OCI-LY1 (cell line): ENCODE data around the gene GJC2.

Source experiments
- H2AFZ ChIP-seq: fragments of 200-600 bp; sonication (generic), shearing (Covaris generic); 2 replicates; pipeline ENCODE4 v1.6.0; 2014; ENCODE audit warnings: antibody characterized with exemption, mild to moderate bottlenecking, low read length
- H3F3A ChIP-seq: fragments of 200-600 bp; sonication (generic), shearing (Covaris generic); 2 replicates; pipeline ENCODE4 v1.6.0; 2014; ENCODE audit warnings: mild to moderate bottlenecking, antibody characterized with exemption, low read length, moderate library complexity; ENCODE audit not compliant: insufficient read depth
- H3K27ac ChIP-seq: fragments of 200-600 bp; sonication (generic); 2 replicates; pipeline ENCODE4 v1.5.1; 2014; ENCODE audit warnings: low read length, mixed run types, mild to moderate bottlenecking, low read depth; ENCODE audit not compliant: poor library complexity, severe bottlenecking
- H3K27me3 ChIP-seq: fragments of 200-600 bp; sonication (generic); 2 replicates; pipeline ENCODE4 v1.6.0; 2014; ENCODE audit warnings: antibody characterized with exemption, mild to moderate bottlenecking, low read length, moderate library complexity; ENCODE audit not compliant: insufficient read depth
- H3K36me3 ChIP-seq: fragments of 200-600 bp; sonication (generic); 2 replicates; pipeline ENCODE4 v1.6.1; 2014; ENCODE audit warnings: mild to moderate bottlenecking, antibody characterized with exemption, low read length, moderate library complexity, mixed read lengths; ENCODE audit not compliant: insufficient read depth
- H3K4me1 ChIP-seq: fragments of 200-600 bp; sonication (generic); 2 replicates; pipeline ENCODE4 v1.5.1; 2014; ENCODE audit warnings: mild to moderate bottlenecking, low read length, moderate library complexity; ENCODE audit not compliant: insufficient read depth, severe bottlenecking
- H3K4me2 ChIP-seq: fragments of 200-600 bp; sonication (generic), shearing (Covaris generic); 2 replicates; pipeline ENCODE4 v1.6.1; 2014; ENCODE audit warnings: low read length
- H3K4me3 ChIP-seq: fragments of 200-600 bp; sonication (generic); 2 replicates; pipeline ENCODE4 v1.5.1; 2014; ENCODE audit warnings: low read length, low read depth, mild to moderate bottlenecking, mixed read lengths; ENCODE audit not compliant: poor library complexity, severe bottlenecking
- H3K79me2 ChIP-seq: fragments of 200-600 bp; shearing (Covaris generic); 2 replicates; pipeline ENCODE4 v1.6.1; 2016; ENCODE audit warnings: mixed run types, low read length, mixed read lengths; ENCODE audit not compliant: insufficient read depth
- H3K9ac ChIP-seq: fragments of 200-600 bp; sonication (generic), shearing (Covaris generic); 2 replicates; pipeline ENCODE4 v1.6.1; 2014; ENCODE audit warnings: mild to moderate bottlenecking, low read length, mixed read lengths
- H3K9me2 ChIP-seq: fragments of 200-600 bp; sonication (generic), shearing (Covaris generic); 2 replicates; pipeline ENCODE4 v1.6.1; 2014; ENCODE audit warnings: low read depth, mild to moderate bottlenecking, low read length, mixed read lengths
- H3K9me3 ChIP-seq: fragments of 200-600 bp; shearing (Covaris generic); 2 replicates; pipeline ENCODE4 v1.6.1; 2014; ENCODE audit warnings: low read length, mixed read lengths
- H4K20me1 ChIP-seq: fragments of 200-600 bp; sonication (generic), shearing (Covaris generic); 2 replicates; pipeline ENCODE4 v1.6.0; 2016; ENCODE audit warnings: mild to moderate bottlenecking, low read length; ENCODE audit not compliant: insufficient read depth
- EZH2 ChIP-seq: fragments of 200-600 bp; sonication (generic), shearing (Covaris generic); IDR thresholded peaks from 2 replicates; pipeline ENCODE4 v1.8.0; 2017; ENCODE audit warnings: borderline replicate concordance, mixed run types, mild to moderate bottlenecking, antibody characterized with exemption, low read length, moderate library complexity, mixed read lengths
- TF ChIP-seq, protein P1 (sequence below): fragments of 200-600 bp; sonication (generic), shearing (Covaris generic); IDR thresholded peaks from 2 replicates; pipeline ENCODE4 v1.5.1; 2017; ENCODE audit warnings: mild to moderate bottlenecking, antibody characterized with exemption, low read length, moderate library complexity, mixed read lengths

Gene GJC2

DNA sequence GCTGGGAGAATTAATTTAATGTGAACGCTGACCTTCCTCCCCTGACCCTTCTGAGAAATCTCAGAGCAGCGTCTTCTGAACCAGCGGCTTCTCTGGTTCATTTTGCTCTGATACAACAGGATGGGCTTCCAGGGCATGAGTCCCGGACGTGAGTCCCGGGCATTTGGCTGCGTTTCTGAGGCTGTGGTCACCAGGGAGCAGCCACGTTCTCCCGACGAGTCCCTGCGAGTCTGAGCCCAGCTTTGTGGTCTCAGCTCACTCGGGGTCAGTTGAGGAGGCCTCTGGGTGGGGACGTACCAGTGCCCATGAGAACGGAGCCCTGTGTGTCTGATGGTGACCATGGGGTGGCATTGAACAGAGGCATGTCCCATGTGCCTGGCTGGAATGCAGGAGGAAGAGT lies 40.5 kb downstream of the GJC2 start:
- Histone ChIP-seq H3K9ac (no peak overlapping the region), H2AFZ (no peak overlapping the region)
- TF ChIP-seq, protein P1, sequence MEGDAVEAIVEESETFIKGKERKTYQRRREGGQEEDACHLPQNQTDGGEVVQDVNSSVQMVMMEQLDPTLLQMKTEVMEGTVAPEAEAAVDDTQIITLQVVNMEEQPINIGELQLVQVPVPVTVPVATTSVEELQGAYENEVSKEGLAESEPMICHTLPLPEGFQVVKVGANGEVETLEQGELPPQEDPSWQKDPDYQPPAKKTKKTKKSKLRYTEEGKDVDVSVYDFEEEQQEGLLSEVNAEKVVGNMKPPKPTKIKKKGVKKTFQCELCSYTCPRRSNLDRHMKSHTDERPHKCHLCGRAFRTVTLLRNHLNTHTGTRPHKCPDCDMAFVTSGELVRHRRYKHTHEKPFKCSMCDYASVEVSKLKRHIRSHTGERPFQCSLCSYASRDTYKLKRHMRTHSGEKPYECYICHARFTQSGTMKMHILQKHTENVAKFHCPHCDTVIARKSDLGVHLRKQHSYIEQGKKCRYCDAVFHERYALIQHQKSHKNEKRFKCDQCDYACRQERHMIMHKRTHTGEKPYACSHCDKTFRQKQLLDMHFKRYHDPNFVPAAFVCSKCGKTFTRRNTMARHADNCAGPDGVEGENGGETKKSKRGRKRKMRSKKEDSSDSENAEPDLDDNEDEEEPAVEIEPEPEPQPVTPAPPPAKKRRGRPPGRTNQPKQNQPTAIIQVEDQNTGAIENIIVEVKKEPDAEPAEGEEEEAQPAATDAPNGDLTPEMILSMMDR, result no peak
- no peak for TF ChIP-seq EZH2

DNA sequence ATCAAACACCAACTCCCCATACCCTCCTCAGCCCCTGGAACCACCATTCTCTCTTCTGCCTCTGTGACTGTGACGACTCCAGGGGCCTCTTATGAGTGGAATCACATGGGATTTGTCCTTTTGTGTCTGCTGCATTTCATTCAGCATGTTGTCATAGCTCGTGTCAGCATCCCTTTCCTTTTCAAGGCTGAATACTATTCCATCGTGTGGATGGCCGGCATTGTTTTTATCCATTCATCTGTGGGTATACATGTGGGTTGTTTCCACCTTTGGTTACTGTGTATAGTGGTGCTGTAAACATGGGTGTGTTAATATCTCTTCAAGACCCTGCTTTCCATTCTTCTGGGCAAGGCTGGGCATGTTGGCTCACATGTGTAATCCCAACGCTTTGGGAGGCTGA lies 41.0 kb downstream of the GJC2 start:
- H3K4me3 ChIP-seq, result no peak overlapping the region
- H3K36me3 ChIP-seq, result no peaks in the 10 kb centered on the region
- H3K4me2 ChIP-seq, result no peak overlapping the region
- no peak overlapping the region for H3K27ac ChIP-seq
- H3K4me1 ChIP-seq, result no peaks in the 10 kb centered on the region
- no peak overlapping the region for H2AFZ ChIP-seq
- no peaks in the 10 kb centered on the region for H4K20me1 ChIP-seq
- no peak for TF ChIP-seq EZH2
- TF ChIP-seq, protein P1, result no peak
- H3K9me3 ChIP-seq, result no peaks in the 10 kb centered on the region
- H3K9ac ChIP-seq, result no peak overlapping the region
- no peaks in the 10 kb centered on the region for H3F3A ChIP-seq
- H3K27me3 ChIP-seq, result no peaks in the 10 kb centered on the region
- no peaks in the 10 kb centered on the region for H3K79me2 ChIP-seq
- no peaks in the 10 kb centered on the region for H3K9me2 ChIP-seq

More for the DNA sequence above, 40.5 kb downstream of the GJC2 start:
- Histone ChIP-seq H4K20me1 (no peaks in the 10 kb centered on the region), H3K4me2 (no peak overlapping the region), H3K9me3 (no peaks in the 10 kb centered on the region), H3K4me1 (no peaks in the 10 kb centered on the region), H3K79me2 (no peaks in the 10 kb centered on the region), H3K9me2 (no peaks in the 10 kb centered on the region), H3K27ac (no peak overlapping the region), H3K36me3 (no peaks in the 10 kb centered on the region), H3K27me3 (no peaks in the 10 kb centered on the region), H3K4me3 (no peak overlapping the region), H3F3A (no peaks in the 10 kb centered on the region)

DNA sequence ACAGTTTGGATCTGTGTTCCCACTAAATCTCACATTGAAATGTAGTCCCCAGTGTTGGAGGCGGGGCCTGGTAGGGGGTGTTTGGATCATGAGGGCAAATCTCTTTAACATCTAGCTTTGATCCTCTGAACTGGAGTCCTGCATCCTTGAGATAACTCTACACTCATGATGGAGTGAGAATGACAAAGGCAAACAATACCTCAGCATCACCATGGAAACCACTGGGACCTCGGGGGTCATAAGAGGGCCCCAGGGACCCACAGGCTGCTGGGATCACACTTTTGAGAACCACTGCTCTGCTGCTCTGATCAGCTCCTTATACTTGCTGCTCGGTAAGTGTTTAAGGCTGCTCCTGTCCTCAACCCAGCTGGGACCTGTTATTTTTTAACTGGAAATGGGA lies 44.7 kb downstream of the GJC2 start:
- Histone ChIP-seq H3K27ac (no peak overlapping the region), H3K9ac (no peak overlapping the region), H3F3A (no peaks in the 10 kb centered on the region), H2AFZ (no peak overlapping the region), H3K4me1 (no peaks in the 10 kb centered on the region), H3K36me3 (no peaks in the 10 kb centered on the region), H3K27me3 (no peaks in the 10 kb centered on the region), H3K4me3 (no peak overlapping the region), H3K4me2 (no peak overlapping the region), H3K9me2 (no peaks in the 10 kb centered on the region), H3K9me3 (peaks cover 7% of the 10 kb centered on the region), H4K20me1 (no peaks in the 10 kb centered on the region), H3K79me2 (no peaks in the 10 kb centered on the region)
- TF ChIP-seq, protein P1, result no peak
- no peak for TF ChIP-seq EZH2
